ENCODE data around the gene SNED1. TPM values are rescaled to one million over a fixed set of nuclear protein-coding genes. Genes with fewer than 3 reads are reported as not detected.

The SNED1 gene
- total and polyA plus RNA-seq, 4 donors, result 0.65 to 18.1 (median 2.8) TPM

DNA sequence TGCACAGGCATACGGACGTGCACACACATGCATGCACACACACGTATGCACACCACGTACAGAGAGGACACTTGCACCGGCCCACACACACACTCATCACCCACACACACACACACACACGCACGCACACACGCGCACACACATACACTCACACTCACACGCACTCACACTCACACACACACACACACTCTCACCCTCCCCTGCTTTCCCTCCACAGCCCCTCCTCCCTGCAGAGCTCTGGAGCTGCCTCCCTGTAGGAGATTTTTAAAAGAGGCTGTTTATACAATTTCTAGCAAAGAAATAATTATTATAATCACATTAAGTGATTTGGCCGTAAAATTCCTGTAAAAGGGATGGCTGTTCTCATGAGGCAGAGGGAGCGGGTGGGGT, 36.5 kb upstream of the SNED1 start:
- no peak overlapping the region for H3K4me3 ChIP-seq (ENCODE audit: low read depth in 1 of 3, low read length in 3 of 3)
- H3K27ac ChIP-seq (ENCODE audit: low read depth in 1 of 2, low read length in 2 of 2), result peak overlapping the region in 1 of 2 donors; percentile 20
- peaks cover 0 to 38% (median 23%) of the 10 kb centered on the region in 4 donors for H3K4me1 ChIP-seq (ENCODE audit: control insufficient read depth in 4 of 4, insufficient read depth in 4 of 4, low read length in 3 of 4)
- no peaks in the 10 kb centered on the region for H3K9me3 ChIP-seq (ENCODE audit: control insufficient read depth in 4 of 4, low read length in 3 of 4)
- TF ChIP-seq RXRA (IDR thresholded peaks at IDR 0.05) (no peak), YY1 (IDR thresholded peaks at IDR 0.05) (no peak), TAF1 (conservative IDR thresholded peaks at IDR 0.05) (no peak), EGR1 (IDR thresholded peaks at IDR 0.05; ENCODE audit: low read depth in 2 of 2) (no peak), HNF4G (IDR thresholded peaks at IDR 0.05) (no peak), ZBTB33 (IDR thresholded peaks at IDR 0.05) (no peak), JUND (IDR thresholded peaks at IDR 0.05) (no peak), MAX (IDR thresholded peaks at IDR 0.05) (no peak), SP1 (IDR thresholded peaks at IDR 0.05) (no peak), FOXA2 (IDR thresholded peaks at IDR 0.05) (no peak)
- no peaks in the 10 kb centered on the region for H3K27me3 ChIP-seq (ENCODE audit: control insufficient read depth in 4 of 4, insufficient read depth in 4 of 4, low read length in 3 of 4)
- no peaks in the 10 kb centered on the region for H3K36me3 ChIP-seq (ENCODE audit: control insufficient read depth in 4 of 4, insufficient read depth in 3 of 4, low read depth in 1 of 4, low read length in 3 of 4)
- no peak overlapping the region for H3K9ac ChIP-seq (ENCODE audit: low read depth in 1 of 2, low read length in 2 of 2)
- no peak for DNase-seq (ENCODE audit: low spot score)
- 55% methylated on average over 12 of the region's 12 CpGs for WGBS

- H3K4me3 ChIP-seq (ENCODE audit: low read depth in 1 of 3, low read length in 3 of 3), result no peak overlapping the region
- H3K4me1 ChIP-seq (ENCODE audit: control insufficient read depth in 4 of 4, insufficient read depth in 4 of 4, low read length in 3 of 4), result peaks cover 0 to 38% (median 23%) of the 10 kb centered on the region in 4 donors
- WGBS, result 56% methylated on average over 29 of the region's 29 CpGs
- peak; percentile 66 for DNase-seq (ENCODE audit: low spot score)
- no peaks in the 10 kb centered on the region for H3K9me3 ChIP-seq (ENCODE audit: control insufficient read depth in 4 of 4, low read length in 3 of 4)
- no peaks in the 10 kb centered on the region for H3K36me3 ChIP-seq (ENCODE audit: control insufficient read depth in 4 of 4, insufficient read depth in 3 of 4, low read depth in 1 of 4, low read length in 3 of 4)
- TF ChIP-seq YY1 (IDR thresholded peaks at IDR 0.05) (no peak), MAX (IDR thresholded peaks at IDR 0.05) (no peak), RXRA (IDR thresholded peaks at IDR 0.05) (peak; percentile 55 to 80), ZBTB33 (IDR thresholded peaks at IDR 0.05) (no peak), GABPA (IDR thresholded peaks at IDR 0.05 in 1 of 2, conservative IDR thresholded peaks at IDR 0.05 in 1 of 2) (no peak), SP1 (IDR thresholded peaks at IDR 0.05) (peak; percentile 76), FOXA1 (IDR thresholded peaks at IDR 0.05) (no peak), HNF4G (IDR thresholded peaks at IDR 0.05) (no peak), RAD21 (IDR thresholded peaks at IDR 0.05) (peak in 1 of 2 donors; percentile 46), JUND (IDR thresholded peaks at IDR 0.05) (no peak), TAF1 (conservative IDR thresholded peaks at IDR 0.05) (no peak), CTCF (IDR thresholded peaks at IDR 0.05; ENCODE audit: low read depth, low read length, missing input control) (no peak), EGR1 (IDR thresholded peaks at IDR 0.05; ENCODE audit: low read depth in 2 of 2) (no peak), FOXA2 (IDR thresholded peaks at IDR 0.05) (no peak), HNF4A (conservative IDR thresholded peaks at IDR 0.05) (peak in 1 of 2 donors; percentile 38), NR2F2 (IDR thresholded peaks at IDR 0.05) (peak; percentile 87)
- TF ChIP-seq, protein P1, sequence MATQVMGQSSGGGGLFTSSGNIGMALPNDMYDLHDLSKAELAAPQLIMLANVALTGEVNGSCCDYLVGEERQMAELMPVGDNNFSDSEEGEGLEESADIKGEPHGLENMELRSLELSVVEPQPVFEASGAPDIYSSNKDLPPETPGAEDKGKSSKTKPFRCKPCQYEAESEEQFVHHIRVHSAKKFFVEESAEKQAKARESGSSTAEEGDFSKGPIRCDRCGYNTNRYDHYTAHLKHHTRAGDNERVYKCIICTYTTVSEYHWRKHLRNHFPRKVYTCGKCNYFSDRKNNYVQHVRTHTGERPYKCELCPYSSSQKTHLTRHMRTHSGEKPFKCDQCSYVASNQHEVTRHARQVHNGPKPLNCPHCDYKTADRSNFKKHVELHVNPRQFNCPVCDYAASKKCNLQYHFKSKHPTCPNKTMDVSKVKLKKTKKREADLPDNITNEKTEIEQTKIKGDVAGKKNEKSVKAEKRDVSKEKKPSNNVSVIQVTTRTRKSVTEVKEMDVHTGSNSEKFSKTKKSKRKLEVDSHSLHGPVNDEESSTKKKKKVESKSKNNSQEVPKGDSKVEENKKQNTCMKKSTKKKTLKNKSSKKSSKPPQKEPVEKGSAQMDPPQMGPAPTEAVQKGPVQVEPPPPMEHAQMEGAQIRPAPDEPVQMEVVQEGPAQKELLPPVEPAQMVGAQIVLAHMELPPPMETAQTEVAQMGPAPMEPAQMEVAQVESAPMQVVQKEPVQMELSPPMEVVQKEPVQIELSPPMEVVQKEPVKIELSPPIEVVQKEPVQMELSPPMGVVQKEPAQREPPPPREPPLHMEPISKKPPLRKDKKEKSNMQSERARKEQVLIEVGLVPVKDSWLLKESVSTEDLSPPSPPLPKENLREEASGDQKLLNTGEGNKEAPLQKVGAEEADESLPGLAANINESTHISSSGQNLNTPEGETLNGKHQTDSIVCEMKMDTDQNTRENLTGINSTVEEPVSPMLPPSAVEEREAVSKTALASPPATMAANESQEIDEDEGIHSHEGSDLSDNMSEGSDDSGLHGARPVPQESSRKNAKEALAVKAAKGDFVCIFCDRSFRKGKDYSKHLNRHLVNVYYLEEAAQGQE (IDR thresholded peaks at IDR 0.05), result no peak
- TF ChIP-seq, protein P2, sequence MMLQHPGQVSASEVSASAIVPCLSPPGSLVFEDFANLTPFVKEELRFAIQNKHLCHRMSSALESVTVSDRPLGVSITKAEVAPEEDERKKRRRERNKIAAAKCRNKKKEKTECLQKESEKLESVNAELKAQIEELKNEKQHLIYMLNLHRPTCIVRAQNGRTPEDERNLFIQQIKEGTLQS (IDR thresholded peaks at IDR 0.05), result no peak
- H3K9ac ChIP-seq (ENCODE audit: low read depth in 1 of 2, low read length in 2 of 2), result no peak overlapping the region
- peak overlapping the region; percentile 39 to 64 for H3K27ac ChIP-seq (ENCODE audit: low read depth in 1 of 2, low read length in 2 of 2)
- H3K27me3 ChIP-seq (ENCODE audit: control insufficient read depth in 4 of 4, insufficient read depth in 4 of 4, low read length in 3 of 4), result no peaks in the 10 kb centered on the region
These were observed 35.9 kb upstream of the SNED1 start for GRCh38 chr2:240962300-240963064.
